NCI-H187 (cell line): ENCODE data around the gene SAMD14.

ENCODE experiments used
- DNase-seq, 2 experiments: peaks; one replicate each; lab custom pipeline; 2025; lab: John Stamatoyannopoulos, UW

SAMD14 gene

GRCh38 chr17:50133028-50133768 lies 3.2 kb upstream of the SAMD14 start:
- DNase-seq = no peak

- no peak for DNase-seq
Observed at GRCh38 chr17:50132104-50132794, 2.3 kb upstream of the SAMD14 start.

GRCh38 chr17:50130559-50131305 lies 772 bp upstream of the SAMD14 start:
- no peak for DNase-seq

- DNase-seq = no peak
Observed at GRCh38 chr17:50129353-50129727, 620 bp downstream of the SAMD14 start.

- no peak for DNase-seq
Observed at GRCh38 chr17:50128441-50129352, 1.3 kb downstream of the SAMD14 start.

GRCh38 chr17:50127697-50128361 lies 2.1 kb downstream of the SAMD14 start:
- no peak for DNase-seq

GRCh38 chr17:50125420-50125997 lies 4.5 kb downstream of the SAMD14 start:
- no peak for DNase-seq

GRCh38 chr17:50123649-50124349 lies 6.2 kb downstream of the SAMD14 start:
- DNase-seq = peak in 1 of 2 experiments; percentile 19

GRCh38 chr17:50122945-50123344 lies 7.0 kb downstream of the SAMD14 start:
- DNase-seq = no peak

GRCh38 chr17:50120475-50121253 lies 9.3 kb downstream of the SAMD14 start:
- DNase-seq = no peak

- no peak for DNase-seq
Observed at GRCh38 chr17:50118828-50119218, 11.1 kb downstream of the SAMD14 start.

- no peak for DNase-seq
Observed at GRCh38 chr17:50118076-50118827, 11.7 kb downstream of the SAMD14 start.

- no peak for DNase-seq
Observed at GRCh38 chr17:50117202-50118051, 12.5 kb downstream of the SAMD14 start.

- DNase-seq = no peak
Observed at GRCh38 chr17:50115756-50116155, 14.2 kb downstream of the SAMD14 start.

- no peak for DNase-seq
Observed at GRCh38 chr17:50114849-50115357, 15.1 kb downstream of the SAMD14 start.

GRCh38 chr17:50114401-50114800 lies 15.6 kb downstream of the SAMD14 start:
- no peak for DNase-seq

- no peak for DNase-seq
Observed at GRCh38 chr17:50113624-50114320, 16.2 kb downstream of the SAMD14 start.
